Gastroesophageal sphincter (tissue), 3 donors: ENCODE results near the gene CALML3.

ENCODE experiments used
- POLR2A ChIP-seq, 2 donors: fragments of 450-650 bp; IDR thresholded peaks; one replicate each; pipeline ENCODE4 v1.6.1; 2017; ENCODE audit warnings: antibody characterized with exemption in 2 of 2, mild to moderate bottlenecking in 2 of 2, moderate library complexity in 1 of 2
- TF ChIP-seq, protein P1 (sequence below), 4 experiments: fragments of 200-600 bp in 2 of 4; fragments of 450-650 bp in 2 of 4; sonication (generic) in 1 of 4; IDR thresholded peaks; one replicate each; pipeline ENCODE4 v1.5.1; 2017 to 2019; ENCODE audit warnings: antibody characterized with exemption in 4 of 4, mild to moderate bottlenecking in 2 of 4, moderate library complexity in 2 of 4

DNA sequence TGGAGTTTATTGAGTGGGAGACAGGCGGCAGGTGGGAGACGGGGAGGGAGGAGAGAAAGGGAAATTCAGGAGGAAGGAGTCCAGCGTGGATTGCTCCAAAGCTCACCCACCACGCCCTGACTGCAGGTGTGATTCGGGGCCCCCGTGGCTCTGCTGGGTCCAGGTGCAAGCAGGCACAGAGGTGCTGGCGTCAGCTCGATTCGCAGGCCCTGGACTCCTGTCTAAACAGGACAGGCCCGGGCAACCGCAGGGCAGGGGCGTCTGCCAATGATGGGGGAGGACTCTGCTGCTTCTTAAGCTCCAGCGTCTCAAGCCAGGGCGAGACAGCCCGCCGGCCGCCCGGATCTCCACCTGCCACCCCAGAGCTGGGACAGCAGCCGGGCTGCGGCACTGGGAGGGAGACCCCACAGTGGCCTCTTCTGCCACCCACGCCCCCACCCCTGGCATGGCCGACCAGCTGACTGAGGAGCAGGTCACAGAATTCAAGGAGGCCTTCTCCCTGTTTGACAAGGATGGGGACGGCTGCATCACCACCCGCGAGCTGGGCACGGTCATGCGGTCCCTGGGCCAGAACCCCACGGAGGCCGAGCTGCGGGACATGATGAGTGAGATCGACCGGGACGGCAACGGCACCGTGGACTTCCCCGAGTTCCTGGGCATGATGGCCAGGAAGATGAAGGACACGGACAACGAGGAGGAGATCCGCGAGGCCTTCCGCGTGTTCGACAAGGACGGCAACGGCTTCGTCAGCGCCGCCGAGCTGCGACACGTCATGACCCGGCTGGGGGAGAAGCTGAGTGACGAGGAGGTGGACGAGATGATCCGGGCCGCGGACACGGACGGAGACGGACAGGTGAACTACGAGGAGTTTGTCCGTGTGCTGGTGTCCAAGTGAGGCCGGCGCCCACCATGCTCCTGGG lies at the start of gene CALML3:
- TF ChIP-seq, protein P1, sequence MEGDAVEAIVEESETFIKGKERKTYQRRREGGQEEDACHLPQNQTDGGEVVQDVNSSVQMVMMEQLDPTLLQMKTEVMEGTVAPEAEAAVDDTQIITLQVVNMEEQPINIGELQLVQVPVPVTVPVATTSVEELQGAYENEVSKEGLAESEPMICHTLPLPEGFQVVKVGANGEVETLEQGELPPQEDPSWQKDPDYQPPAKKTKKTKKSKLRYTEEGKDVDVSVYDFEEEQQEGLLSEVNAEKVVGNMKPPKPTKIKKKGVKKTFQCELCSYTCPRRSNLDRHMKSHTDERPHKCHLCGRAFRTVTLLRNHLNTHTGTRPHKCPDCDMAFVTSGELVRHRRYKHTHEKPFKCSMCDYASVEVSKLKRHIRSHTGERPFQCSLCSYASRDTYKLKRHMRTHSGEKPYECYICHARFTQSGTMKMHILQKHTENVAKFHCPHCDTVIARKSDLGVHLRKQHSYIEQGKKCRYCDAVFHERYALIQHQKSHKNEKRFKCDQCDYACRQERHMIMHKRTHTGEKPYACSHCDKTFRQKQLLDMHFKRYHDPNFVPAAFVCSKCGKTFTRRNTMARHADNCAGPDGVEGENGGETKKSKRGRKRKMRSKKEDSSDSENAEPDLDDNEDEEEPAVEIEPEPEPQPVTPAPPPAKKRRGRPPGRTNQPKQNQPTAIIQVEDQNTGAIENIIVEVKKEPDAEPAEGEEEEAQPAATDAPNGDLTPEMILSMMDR (IDR thresholded peaks at IDR 0.05), result no peak
- no peak for TF ChIP-seq POLR2A (IDR thresholded peaks at IDR 0.05)
